ENCODE results near the gene GLB1L. TPM values are rescaled to one million over a fixed set of nuclear protein-coding genes. Genes with fewer than 3 reads are reported as not detected.

The GLB1L gene
- total RNA-seq, 1 experiment from 2014 or later, result 6.9 TPM

DNA sequence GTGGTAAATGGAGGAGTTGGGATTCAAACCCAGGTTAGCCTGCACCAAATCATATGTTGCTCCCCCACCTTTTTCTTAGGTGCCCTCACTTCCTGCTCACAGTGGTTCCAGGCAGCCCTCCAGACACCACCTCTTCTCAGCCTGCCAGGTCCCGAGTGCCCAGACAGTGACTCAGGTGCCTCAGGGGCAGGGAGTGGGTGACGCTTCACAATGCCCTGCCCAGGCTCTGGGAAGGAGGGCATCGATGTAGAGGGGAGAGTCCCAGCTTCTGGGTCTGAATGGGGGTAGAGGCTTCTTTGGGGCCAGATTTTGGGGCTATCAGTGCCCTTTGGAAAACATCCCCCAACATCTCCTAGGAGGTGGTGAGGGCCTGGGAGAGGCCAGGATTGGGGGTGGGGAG lies 28.7 kb upstream of the GLB1L start:
- no peak for DNase-seq (ENCODE audit: low spot score)
- no peaks in the 10 kb centered on the region for H3K27me3 ChIP-seq (replicated peaks; ENCODE audit: insufficient read depth, low read depth, low read length, poor library complexity)
- ChIA-PET CTCF (no interaction called here), POLR2A (ENCODE audit: low non-redundant PET) (no interaction called here)
- H3K36me3 ChIP-seq (ENCODE audit: insufficient read depth, low read length, poor library complexity, severe bottlenecking), result no peaks in the 10 kb centered on the region
- peaks cover 12% of the 10 kb centered on the region for H3K4me1 ChIP-seq (ENCODE audit: insufficient read depth, low read length, poor library complexity, severe bottlenecking)
- BruUV-seq (replicated peaks), result no TSS peak
- TF ChIP-seq EZH2 (IDR thresholded peaks at IDR 0.05; ENCODE audit: borderline replicate concordance, low read depth, low read length, poor library complexity, severe bottlenecking), result no peak
- TF ChIP-seq, protein P1, sequence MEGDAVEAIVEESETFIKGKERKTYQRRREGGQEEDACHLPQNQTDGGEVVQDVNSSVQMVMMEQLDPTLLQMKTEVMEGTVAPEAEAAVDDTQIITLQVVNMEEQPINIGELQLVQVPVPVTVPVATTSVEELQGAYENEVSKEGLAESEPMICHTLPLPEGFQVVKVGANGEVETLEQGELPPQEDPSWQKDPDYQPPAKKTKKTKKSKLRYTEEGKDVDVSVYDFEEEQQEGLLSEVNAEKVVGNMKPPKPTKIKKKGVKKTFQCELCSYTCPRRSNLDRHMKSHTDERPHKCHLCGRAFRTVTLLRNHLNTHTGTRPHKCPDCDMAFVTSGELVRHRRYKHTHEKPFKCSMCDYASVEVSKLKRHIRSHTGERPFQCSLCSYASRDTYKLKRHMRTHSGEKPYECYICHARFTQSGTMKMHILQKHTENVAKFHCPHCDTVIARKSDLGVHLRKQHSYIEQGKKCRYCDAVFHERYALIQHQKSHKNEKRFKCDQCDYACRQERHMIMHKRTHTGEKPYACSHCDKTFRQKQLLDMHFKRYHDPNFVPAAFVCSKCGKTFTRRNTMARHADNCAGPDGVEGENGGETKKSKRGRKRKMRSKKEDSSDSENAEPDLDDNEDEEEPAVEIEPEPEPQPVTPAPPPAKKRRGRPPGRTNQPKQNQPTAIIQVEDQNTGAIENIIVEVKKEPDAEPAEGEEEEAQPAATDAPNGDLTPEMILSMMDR (conservative IDR thresholded peaks at IDR 0.05; ENCODE audit: low read depth, low read length), result no peak
- intact Hi-C loops (cut with micrococcal nuclease; ENCODE audit: unreplicated experiment), result no loop called here
- no peaks in the 10 kb centered on the region for H3K9me3 ChIP-seq (ENCODE audit: low read depth, low read length, poor library complexity, severe bottlenecking)
- no peak overlapping the region for H3K4me3 ChIP-seq (ENCODE audit: low read depth, low read length, poor library complexity, severe bottlenecking)
- no peak overlapping the region for H3K27ac ChIP-seq (ENCODE audit: low read depth, low read length, poor library complexity, severe bottlenecking)

DNA sequence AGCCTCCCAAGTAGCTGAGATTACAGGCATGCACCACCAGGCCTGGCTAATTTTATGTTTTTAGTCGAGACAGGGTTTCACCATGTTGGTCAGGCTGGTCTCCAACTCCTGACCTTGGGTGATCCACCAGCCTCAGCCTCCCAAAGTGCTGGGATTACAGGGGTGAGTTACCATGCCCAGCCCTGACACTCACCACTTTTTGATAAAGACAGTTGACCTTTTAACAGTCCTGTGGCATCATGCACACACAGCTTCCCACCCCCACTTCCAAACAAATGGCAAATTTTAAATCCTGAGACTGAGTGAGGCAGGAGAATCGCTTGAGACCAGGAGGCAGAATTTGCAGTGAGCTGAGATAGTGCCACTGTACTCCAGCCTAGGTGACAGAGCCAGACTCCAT lies 27.8 kb upstream of the GLB1L start:
- Histone ChIP-seq H3K27ac (ENCODE audit: low read depth, low read length, poor library complexity, severe bottlenecking) (no peak overlapping the region), H3K27me3 (replicated peaks; ENCODE audit: insufficient read depth, low read depth, low read length, poor library complexity) (no peaks in the 10 kb centered on the region), H3K9me3 (ENCODE audit: low read depth, low read length, poor library complexity, severe bottlenecking) (no peaks in the 10 kb centered on the region), H3K4me3 (ENCODE audit: low read depth, low read length, poor library complexity, severe bottlenecking) (no peak overlapping the region), H3K36me3 (ENCODE audit: insufficient read depth, low read length, poor library complexity, severe bottlenecking) (no peaks in the 10 kb centered on the region), H3K4me1 (ENCODE audit: insufficient read depth, low read length, poor library complexity, severe bottlenecking) (peaks cover 3% of the 10 kb centered on the region)
- no peak for TF ChIP-seq EZH2 (IDR thresholded peaks at IDR 0.05; ENCODE audit: borderline replicate concordance, low read depth, low read length, poor library complexity, severe bottlenecking)
- TF ChIP-seq, protein P1 (conservative IDR thresholded peaks at IDR 0.05; ENCODE audit: low read depth, low read length), result no peak
- POLR2A ChIA-PET (ENCODE audit: low non-redundant PET), result no interaction called here
- no TSS peak for BruUV-seq (replicated peaks)
- intact Hi-C loops (cut with micrococcal nuclease; ENCODE audit: unreplicated experiment), result no loop called here
- DNase-seq (ENCODE audit: low spot score), result no peak
- CTCF ChIA-PET, result no interaction called here

DNA sequence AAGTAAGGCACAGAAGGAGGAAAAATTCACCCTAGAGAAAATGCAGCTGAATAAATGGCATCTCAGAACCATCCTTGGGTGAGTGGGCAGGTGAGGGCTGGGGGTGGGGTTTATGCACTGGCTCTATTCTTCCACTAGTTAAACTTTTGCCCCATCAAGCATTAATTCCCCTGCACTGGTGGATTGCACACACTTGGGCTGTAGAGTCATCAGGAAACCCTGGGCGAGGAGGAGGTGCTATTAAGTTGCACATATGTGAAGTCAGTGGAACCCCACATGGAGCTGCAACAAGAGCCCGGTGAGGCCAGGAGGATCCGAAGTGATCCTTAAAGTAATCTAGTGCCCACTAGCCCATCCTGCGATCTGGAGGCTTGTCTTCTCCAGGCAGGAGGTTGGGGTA lies 27.1 kb upstream of the GLB1L start:
- POLR2A ChIA-PET (ENCODE audit: low non-redundant PET), result no interaction called here
- H3K9me3 ChIP-seq (ENCODE audit: low read depth, low read length, poor library complexity, severe bottlenecking), result no peaks in the 10 kb centered on the region
- no peak for TF ChIP-seq EZH2 (IDR thresholded peaks at IDR 0.05; ENCODE audit: borderline replicate concordance, low read depth, low read length, poor library complexity, severe bottlenecking)
- TF ChIP-seq, protein P1 (conservative IDR thresholded peaks at IDR 0.05; ENCODE audit: low read depth, low read length), result no peak
- no peaks in the 10 kb centered on the region for H3K27me3 ChIP-seq (replicated peaks; ENCODE audit: insufficient read depth, low read depth, low read length, poor library complexity)
- H3K4me3 ChIP-seq (ENCODE audit: low read depth, low read length, poor library complexity, severe bottlenecking), result no peak overlapping the region
- no peak for DNase-seq (ENCODE audit: low spot score)
- no peak overlapping the region for H3K27ac ChIP-seq (ENCODE audit: low read depth, low read length, poor library complexity, severe bottlenecking)
- intact Hi-C loops (cut with micrococcal nuclease; ENCODE audit: unreplicated experiment), result no loop called here
- no peaks in the 10 kb centered on the region for H3K36me3 ChIP-seq (ENCODE audit: insufficient read depth, low read length, poor library complexity, severe bottlenecking)
- CTCF ChIA-PET, result no interaction called here
- no peaks in the 10 kb centered on the region for H3K4me1 ChIP-seq (ENCODE audit: insufficient read depth, low read length, poor library complexity, severe bottlenecking)
- no TSS peak for BruUV-seq (replicated peaks)
